H9 (cell line): ENCODE measurements around the gene DACT3. TPM values are rescaled to one million over a fixed set of nuclear protein-coding genes. Genes with fewer than 3 reads are reported as not detected.

Experiments used
- DNase-seq: peaks from one replicate; pipeline ENCODE4 v3.0.0-alpha.2; 2017
- H2AFZ ChIP-seq: one replicate; pipeline ENCODE4 v1.6.1; 2013; ENCODE audit warnings: mild to moderate bottlenecking, low read length, control low read depth, moderate library complexity
- H2AK5ac ChIP-seq: 2 replicates; pipeline ENCODE4 v1.6.1; 2013; ENCODE audit warnings: low read length, control low read depth, mixed read lengths; ENCODE audit not compliant: insufficient read length
- H2BK120ac ChIP-seq: one replicate; pipeline ENCODE4 v1.6.1; 2013; ENCODE audit warnings: low read depth, mild to moderate bottlenecking, low read length, control low read depth, inconsistent platforms; ENCODE audit not compliant: poor library complexity, severe bottlenecking
- H2BK12ac ChIP-seq: 2 replicates; pipeline ENCODE4 v1.6.1; 2013; ENCODE audit warnings: low read length, control low read depth, mixed read lengths, low read depth; ENCODE audit not compliant: insufficient read length
- H2BK15ac ChIP-seq: 2 replicates; pipeline ENCODE4 v1.6.1; 2013; ENCODE audit warnings: low read depth, low read length, control low read depth
- H2BK20ac ChIP-seq: one replicate; pipeline ENCODE4 v1.6.1; 2013; ENCODE audit warnings: low read depth, mild to moderate bottlenecking, low read length, control low read depth, inconsistent platforms; ENCODE audit not compliant: poor library complexity, severe bottlenecking
- H2BK5ac ChIP-seq: 2 replicates; pipeline ENCODE4 v1.6.1; 2013; ENCODE audit warnings: low read length, control low read depth, mixed read lengths; ENCODE audit not compliant: insufficient read length
- H3K14ac ChIP-seq: 2 replicates; pipeline ENCODE4 v1.6.1; 2013; ENCODE audit warnings: low read length, control low read depth; ENCODE audit not compliant: insufficient read depth
- H3K18ac ChIP-seq: 2 replicates; pipeline ENCODE4 v1.6.1; 2013; ENCODE audit warnings: low read depth, mild to moderate bottlenecking, mixed read lengths, low read length, control low read depth; ENCODE audit not compliant: insufficient read length
- H3K23ac ChIP-seq: 2 replicates; pipeline ENCODE4 v1.6.1; 2013; ENCODE audit warnings: low read length, control low read depth, mixed read lengths, low read depth; ENCODE audit not compliant: insufficient read length
- H3K23me2 ChIP-seq: 2 replicates; pipeline ENCODE4 v1.6.1; 2013; ENCODE audit warnings: low read depth, mild to moderate bottlenecking, mixed read lengths, low read length, control low read depth; ENCODE audit not compliant: insufficient read length, poor library complexity, severe bottlenecking
- H3K27ac ChIP-seq: 2 replicates; pipeline ENCODE4 v1.5.1; 2013; ENCODE audit warnings: low read length, control low read depth, mixed read lengths, low read depth; ENCODE audit not compliant: insufficient read length
- H3K27me3 ChIP-seq: 2 replicates; pipeline ENCODE4 v1.6.1; 2013; ENCODE audit warnings: low read length, control low read depth, inconsistent platforms; ENCODE audit not compliant: insufficient read depth
- H3K4ac ChIP-seq: 2 replicates; pipeline ENCODE4 v1.6.1; 2013; ENCODE audit warnings: low read depth, mild to moderate bottlenecking, control low read depth, inconsistent platforms, low read length, moderate library complexity
- H3K4me1 ChIP-seq: 2 replicates; pipeline ENCODE4 v1.6.1; 2013; ENCODE audit warnings: low read length, control low read depth, inconsistent platforms; ENCODE audit not compliant: insufficient read depth
- H3K4me2 ChIP-seq: 2 replicates; pipeline ENCODE4 v1.6.1; 2013; ENCODE audit warnings: low read length, control low read depth, mixed read lengths; ENCODE audit not compliant: insufficient read length, insufficient read depth
- H3K56ac ChIP-seq: 2 replicates; pipeline ENCODE4 v1.6.1; 2013; ENCODE audit warnings: low read depth, mild to moderate bottlenecking, mixed read lengths, low read length, control low read depth; ENCODE audit not compliant: insufficient read length
- H3K79me1 ChIP-seq: 2 replicates; pipeline ENCODE4 v1.6.1; 2013; ENCODE audit warnings: low read depth, mild to moderate bottlenecking, moderate library complexity, low read length, control low read depth, inconsistent platforms; ENCODE audit not compliant: insufficient read depth, poor library complexity, severe bottlenecking
- H3K79me2 ChIP-seq: 2 replicates; pipeline ENCODE4 v1.6.1; 2013; ENCODE audit warnings: low read length, control low read depth, inconsistent platforms; ENCODE audit not compliant: insufficient read depth
- H3K9ac ChIP-seq: 2 replicates; pipeline ENCODE4 v1.6.1; 2013; ENCODE audit warnings: low read length, control low read depth, mixed read lengths; ENCODE audit not compliant: insufficient read length; ENCODE audit errors: extremely low read depth
- H3K9me3 ChIP-seq: one replicate; pipeline ENCODE4 v1.6.1; 2013; ENCODE audit warnings: low read depth, low read length, inconsistent platforms; ENCODE audit not compliant: control insufficient read depth
- H3T11ph ChIP-seq: one replicate; pipeline ENCODE4 v1.6.1; 2013; ENCODE audit warnings: mild to moderate bottlenecking, low read length, control low read depth, inconsistent platforms
- H4K20me1 ChIP-seq: one replicate; pipeline ENCODE4 v1.6.1; 2013; ENCODE audit not compliant: control insufficient read depth, insufficient read length, insufficient read depth
- H4K5ac ChIP-seq: 2 replicates; pipeline ENCODE4 v1.6.1; 2013; ENCODE audit warnings: low read depth, mild to moderate bottlenecking, mixed read lengths, low read length, control low read depth; ENCODE audit not compliant: insufficient read length
- H4K8ac ChIP-seq: replicated peaks from 2 replicates; pipeline ENCODE4 v1.6.1; 2013; ENCODE audit warnings: low read length, control low read depth, mixed read lengths, low read depth; ENCODE audit not compliant: insufficient read length
- H4K91ac ChIP-seq: 2 replicates; pipeline ENCODE4 v1.6.1; 2013; ENCODE audit warnings: low read depth, mild to moderate bottlenecking, moderate library complexity, mixed read lengths, low read length, control low read depth; ENCODE audit not compliant: insufficient read length
- H3K27ac Mint-ChIP-seq, 3 experiments: 2 replicates in 2 of 3; 3 replicates in 1 of 3; pipeline ENCODE4 v1.8.0; 2020 to 2021; ENCODE audit warnings: mixed read lengths in 3 of 3, mild to moderate bottlenecking in 1 of 3, moderate library complexity in 1 of 3
- H3K27me3 Mint-ChIP-seq: 2 replicates; pipeline ENCODE4 v1.8.0; 2021; ENCODE audit warnings: low read depth, mild to moderate bottlenecking, moderate library complexity, mixed read lengths
- H3K36me3 Mint-ChIP-seq, 3 experiments: 2 replicates in 2 of 3; 3 replicates in 1 of 3; pipeline ENCODE4 v1.8.0; 2020 to 2021; ENCODE audit warnings: low read depth in 3 of 3, mixed read lengths in 3 of 3; ENCODE audit not compliant: insufficient read depth in 1 of 3
- H3K4me1 Mint-ChIP-seq, 2 experiments: 2 replicates each; pipeline ENCODE4 v1.8.0; 2020; ENCODE audit warnings: mixed read lengths in 2 of 2
- H3K4me3 Mint-ChIP-seq, 2 experiments: 2 replicates in 1 of 2; 3 replicates in 1 of 2; pipeline ENCODE4 v1.8.0; 2020 to 2021; ENCODE audit warnings: mild to moderate bottlenecking in 2 of 2, mixed read lengths in 2 of 2, moderate library complexity in 1 of 2
- H3K9me3 Mint-ChIP-seq, 2 experiments: 2 replicates in 1 of 2; 3 replicates in 1 of 2; pipeline ENCODE4 v1.8.0; 2020; ENCODE audit warnings: mild to moderate bottlenecking in 2 of 2, mixed read lengths in 2 of 2, moderate library complexity in 1 of 2
- WGBS: extraction: QIAGEN DNeasy Blood & Tissue Kit; methylation state at CpG from one replicate; pipeline ENCODE4 v1.1.7; 2013; ENCODE audit warnings: missing lambda C conversion rate, low lambda C conversion rate, mixed read lengths; ENCODE audit not compliant: insufficient read length; ENCODE audit errors: extremely low coverage; 5-methylcytosine and 5-hydroxymethylcytosine counted together
- total RNA-seq: library from RNA; stranded (reverse); gene quantifications from 2 replicates; pipeline ENCODE4 v1.2.1, GENCODE V29; 2021
- TF ChIP-seq, protein P1 (sequence below): fragments of 200-600 bp; sonication (generic); conservative IDR thresholded peaks from 3 replicates; pipeline ENCODE4 v1.8.0; 2021; ENCODE audit warnings: antibody characterized with exemption, mild to moderate bottlenecking

The DACT3 gene
- total RNA-seq, 1 experiment from 2014 or later = 0.87 TPM

DNA sequence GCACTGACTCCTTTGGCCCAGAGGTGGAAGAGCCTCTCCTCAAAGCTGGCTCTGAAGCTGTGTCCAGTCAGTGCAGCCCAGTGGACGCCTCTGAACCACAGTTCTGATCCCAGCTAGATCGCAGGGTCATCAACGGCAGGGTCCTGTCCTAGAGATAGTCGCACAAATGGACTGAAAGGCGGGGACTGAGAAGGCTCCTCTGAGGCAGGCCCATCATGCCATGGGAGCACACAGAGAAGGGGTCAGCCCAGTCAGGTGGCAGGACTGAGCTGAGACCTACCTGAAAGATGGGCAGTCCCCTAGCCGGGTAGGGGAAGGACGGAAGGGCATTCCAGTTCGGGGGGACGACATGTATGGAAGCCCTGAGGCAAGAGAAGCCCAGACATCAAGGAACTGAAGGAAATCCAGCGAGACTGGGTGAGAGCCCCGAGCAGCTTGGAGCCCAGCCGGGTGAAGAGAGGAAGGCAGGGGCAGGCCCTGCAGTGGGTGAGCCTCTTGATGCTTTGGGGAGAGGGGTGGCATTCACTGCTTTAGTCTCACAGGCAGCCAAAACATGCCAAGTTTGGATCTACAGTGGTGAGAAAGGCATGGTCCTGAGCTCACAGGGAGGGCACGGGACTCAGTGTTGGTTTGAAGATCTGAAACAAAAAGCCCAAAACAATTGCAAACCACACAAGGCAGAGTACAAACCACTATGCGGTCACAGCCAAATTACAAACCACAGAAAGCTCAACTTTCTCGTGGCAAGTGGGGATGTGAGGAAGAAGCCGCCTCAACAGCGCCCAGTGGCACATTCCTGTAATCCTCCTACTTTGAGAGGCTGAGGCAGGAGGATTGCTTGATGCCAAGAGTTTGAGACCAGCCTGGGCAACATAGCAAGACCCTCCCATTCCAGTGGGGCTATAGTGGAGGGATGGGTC is 49.9 kb downstream of the DACT3 start:
- Histone ChIP-seq H4K5ac (no peak overlapping the region), H2BK12ac (no peak overlapping the region), H3T11ph (no peak overlapping the region), H2AFZ (no peak overlapping the region), H3K79me2 (no peaks in the 10 kb centered on the region), H2AK5ac (no peak overlapping the region), H2BK15ac (no peak overlapping the region), H3K4me1 (no peaks in the 10 kb centered on the region), H3K18ac (no peak overlapping the region), H4K8ac (no peak overlapping the region), H3K4me2 (no peak overlapping the region), H3K9me3 (no peaks in the 10 kb centered on the region), H3K79me1 (no peaks in the 10 kb centered on the region), H3K27me3 (no peaks in the 10 kb centered on the region), H2BK120ac (no peak overlapping the region), H2BK20ac (no peak overlapping the region), H3K4ac (no peak overlapping the region), H2BK5ac (no peak overlapping the region), H3K9ac (no peak overlapping the region), H3K23ac (no peak overlapping the region), H3K56ac (no peak overlapping the region), H4K91ac (no peak overlapping the region), H3K14ac (no peak overlapping the region), H3K23me2 (no peaks in the 10 kb centered on the region), H3K27ac (no peak overlapping the region), H4K20me1 (no peaks in the 10 kb centered on the region)
- TF ChIP-seq, protein P1, sequence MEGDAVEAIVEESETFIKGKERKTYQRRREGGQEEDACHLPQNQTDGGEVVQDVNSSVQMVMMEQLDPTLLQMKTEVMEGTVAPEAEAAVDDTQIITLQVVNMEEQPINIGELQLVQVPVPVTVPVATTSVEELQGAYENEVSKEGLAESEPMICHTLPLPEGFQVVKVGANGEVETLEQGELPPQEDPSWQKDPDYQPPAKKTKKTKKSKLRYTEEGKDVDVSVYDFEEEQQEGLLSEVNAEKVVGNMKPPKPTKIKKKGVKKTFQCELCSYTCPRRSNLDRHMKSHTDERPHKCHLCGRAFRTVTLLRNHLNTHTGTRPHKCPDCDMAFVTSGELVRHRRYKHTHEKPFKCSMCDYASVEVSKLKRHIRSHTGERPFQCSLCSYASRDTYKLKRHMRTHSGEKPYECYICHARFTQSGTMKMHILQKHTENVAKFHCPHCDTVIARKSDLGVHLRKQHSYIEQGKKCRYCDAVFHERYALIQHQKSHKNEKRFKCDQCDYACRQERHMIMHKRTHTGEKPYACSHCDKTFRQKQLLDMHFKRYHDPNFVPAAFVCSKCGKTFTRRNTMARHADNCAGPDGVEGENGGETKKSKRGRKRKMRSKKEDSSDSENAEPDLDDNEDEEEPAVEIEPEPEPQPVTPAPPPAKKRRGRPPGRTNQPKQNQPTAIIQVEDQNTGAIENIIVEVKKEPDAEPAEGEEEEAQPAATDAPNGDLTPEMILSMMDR = no peak
- peaks cover 1% of the 10 kb centered on the region; the same call in 1 of the 2 replicates for H3K27me3 Mint-ChIP-seq
- no peak for DNase-seq
- WGBS = no CpG with 5 or more reads among the region's 17 CpGs
- H3K36me3 Mint-ChIP-seq = peaks cover 26 to 45% (median 42%) of the 10 kb centered on the region in 3 experiments; a peak in 6 of 7 replicates
- peaks cover 5 to 7% of the 10 kb centered on the region in 2 experiments; a peak in 2 of 4 replicates for H3K4me1 Mint-ChIP-seq
- no peak overlapping the region for H3K4me3 Mint-ChIP-seq
- H3K27ac Mint-ChIP-seq = peak overlapping the region in 2 of 3 experiments; percentile 64 to 87; a peak in 3 of 7 replicates
- no peaks in the 10 kb centered on the region for H3K9me3 Mint-ChIP-seq
